ENCODE data around the gene CRB3. TPM values are rescaled to one million over a fixed set of nuclear protein-coding genes. Genes with fewer than 3 reads are reported as not detected.

Gene CRB3
- total and polyA plus RNA-seq, 9 of the 15 experiments (the other 6 are each of a cell fraction or from before 2014, with no cell fraction given): 0.49 TPM; not detected in 8

GRCh38 chr19:6460099-6460884, 3.8 kb upstream of the CRB3 start (continued):
- TF ChIP-seq BRF2 (IDR thresholded peaks at IDR 0.05; ENCODE audit: borderline replicate concordance, insufficient read depth, insufficient read length) (no peak), SIX5 (IDR thresholded peaks at IDR 0.05; ENCODE audit: borderline replicate concordance in 1 of 2, insufficient read depth in 1 of 2, low read depth in 1 of 2, low read length in 2 of 2) (no peak), ZNF584 (CRISPR knock-in tag; IDR thresholded peaks at IDR 0.05; ENCODE audit: low read depth) (no peak), ZNF436 (CRISPR knock-in tag; IDR thresholded peaks at IDR 0.05) (no peak), E2F3 (CRISPR knock-in tag; IDR thresholded peaks at IDR 0.05) (no peak), CTBP1 (IDR thresholded peaks at IDR 0.05; ENCODE audit: borderline replicate concordance) (peak; percentile 73), EP300 (IDR thresholded peaks at IDR 0.05; ENCODE audit: low read length) (no peak), NCOA1 (IDR thresholded peaks at IDR 0.05; ENCODE audit: low read depth) (no peak), TAF9B (IDR thresholded peaks at IDR 0.05; ENCODE audit: partially characterized antibody) (no peak), ZNF57 (CRISPR knock-in tag; IDR thresholded peaks at IDR 0.05) (no peak), CCAR2 (IDR thresholded peaks at IDR 0.05; ENCODE audit: low read depth, low read length) (0 out of 2 replicates have a peak, but pooled peaks have one; percentile 53), ZBED1 (IDR thresholded peaks at IDR 0.05) (no peak), GTF2E2 (tag; IDR thresholded peaks at IDR 0.05) (no peak), CREBBP (IDR thresholded peaks at IDR 0.05; ENCODE audit: low read depth, low read length) (no peak), MTA1 (IDR thresholded peaks at IDR 0.05; ENCODE audit: borderline replicate concordance) (peak; percentile 76), CLOCK (CRISPR knock-in tag; IDR thresholded peaks at IDR 0.05; ENCODE audit: borderline replicate concordance) (no peak), MTA3 (IDR thresholded peaks at IDR 0.05; ENCODE audit: borderline replicate concordance) (peak; percentile 61; the same call in 1 of the 2 replicates), ZNF696 (CRISPR knock-in tag; conservative IDR thresholded peaks at IDR 0.05) (no peak), TGIF2 (CRISPR knock-in tag; IDR thresholded peaks at IDR 0.05) (no peak), ZKSCAN3 (CRISPR knock-in tag; IDR thresholded peaks at IDR 0.05) (no peak), NCOR1 (IDR thresholded peaks at IDR 0.05) (no peak; the same call in 1 of the 2 replicates), ZNF239 (CRISPR knock-in tag; IDR thresholded peaks at IDR 0.05) (no peak), DNMT1 (IDR thresholded peaks at IDR 0.05) (no peak), HDAC8 (tag; IDR thresholded peaks at IDR 0.05) (no peak), RBM17 (IDR thresholded peaks at IDR 0.05; ENCODE audit: borderline replicate concordance, low read depth, low read length) (no peak), EHMT2 (IDR thresholded peaks at IDR 0.05) (no peak), YBX1 (IDR thresholded peaks at IDR 0.05) (no peak), ZNF347 (CRISPR knock-in tag; IDR thresholded peaks at IDR 0.05; ENCODE audit: low read depth) (no peak)

All from K562 (cell line).